Stimulated activated CD4-positive, alpha-beta T cell treated with anti-CD3 and anti-CD28 coated beads, Interleukin-15, amount 100 ng/mL, for 48 hours (primary cell): ENCODE results near the gene PALM2AKAP2.
A peak's percentile ranks its signal among the peaks of the same experiment; 100 is the strongest.
"Not testable (repeated sequence)": the region's sequence is repeated elsewhere in the genome, so short reads cannot be mapped to it uniquely, and the experiment has no call there.

Experiments
- DNase-seq, 2 donors: peaks; one replicate each; pipeline ENCODE4 v3.0.0-alpha.2; 2020; ENCODE audit warnings: low read depth in 2 of 2

PALM2AKAP2 gene

DNA sequence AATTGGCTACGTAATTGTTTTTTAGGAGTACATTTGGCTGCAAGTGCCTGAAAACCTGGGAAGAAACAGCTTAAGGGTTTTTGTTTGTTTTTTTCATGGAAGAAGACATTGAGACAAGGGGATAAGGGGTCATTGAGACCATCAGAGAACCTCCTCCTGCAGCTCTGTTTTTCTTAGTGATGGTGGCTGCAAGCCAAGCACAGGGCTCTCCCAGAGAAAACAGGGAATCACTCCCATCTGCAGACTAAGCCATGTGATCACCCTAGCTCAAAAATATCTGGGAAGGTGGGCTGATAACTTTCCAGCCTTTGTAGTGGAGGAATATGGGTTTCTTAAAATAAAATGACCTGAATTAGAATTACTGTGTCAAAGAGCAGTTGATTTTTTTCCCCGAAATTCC is 25.1 kb downstream of the PALM2AKAP2 start:
- no peak for DNase-seq

GRCh38 chr9:109806506-109807115 is 26.6 kb downstream of the PALM2AKAP2 start:
- no peak for DNase-seq

- no peak for DNase-seq
Observed at GRCh38 chr9:109811876-109812275, 31.9 kb downstream of the PALM2AKAP2 start.

DNA sequence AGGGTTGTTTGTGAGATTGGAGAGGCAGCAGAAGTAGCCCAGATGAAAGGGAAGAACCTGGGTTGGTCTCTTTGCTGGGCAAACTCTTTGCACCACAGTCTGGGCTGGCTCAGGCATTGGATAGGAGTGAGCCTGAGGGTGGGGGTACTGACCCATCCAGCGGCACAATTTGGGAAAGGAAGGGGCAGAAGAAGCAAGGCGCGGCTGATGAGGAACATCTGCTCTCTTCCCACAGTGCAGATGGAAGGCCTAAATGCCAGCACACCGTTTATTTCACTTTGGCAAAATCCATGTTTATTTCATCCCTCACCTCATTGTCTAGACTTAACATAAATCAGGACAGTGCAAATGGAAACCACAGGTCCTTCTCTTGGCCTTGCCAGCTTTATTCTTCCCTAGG is 32.3 kb downstream of the PALM2AKAP2 start:
- DNase-seq = no peak

GRCh38 chr9:109812818-109813281 is 32.9 kb downstream of the PALM2AKAP2 start:
- no peak for DNase-seq

DNA sequence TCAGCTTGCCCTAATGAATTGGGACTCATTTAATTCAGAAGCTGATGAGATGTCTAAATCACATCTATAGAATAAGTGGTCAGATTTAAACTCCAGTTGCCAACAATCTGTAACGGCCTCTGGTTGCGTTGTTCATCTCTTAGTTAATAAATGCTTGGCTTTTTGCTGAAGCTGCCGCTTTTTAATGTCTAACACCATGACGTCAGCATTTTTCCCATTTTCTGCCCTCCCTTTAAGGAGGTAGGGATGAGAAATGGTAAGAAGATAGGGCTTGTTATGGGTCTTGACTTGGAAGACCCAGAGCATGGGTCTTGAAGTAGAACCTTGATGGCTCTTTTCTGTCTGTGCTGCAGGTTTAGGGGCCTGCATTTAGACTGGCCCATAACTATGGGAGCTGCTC is 33.3 kb downstream of the PALM2AKAP2 start:
- DNase-seq = no peak

GRCh38 chr9:109813829-109814228 is 33.8 kb downstream of the PALM2AKAP2 start:
- DNase-seq = no peak

DNA sequence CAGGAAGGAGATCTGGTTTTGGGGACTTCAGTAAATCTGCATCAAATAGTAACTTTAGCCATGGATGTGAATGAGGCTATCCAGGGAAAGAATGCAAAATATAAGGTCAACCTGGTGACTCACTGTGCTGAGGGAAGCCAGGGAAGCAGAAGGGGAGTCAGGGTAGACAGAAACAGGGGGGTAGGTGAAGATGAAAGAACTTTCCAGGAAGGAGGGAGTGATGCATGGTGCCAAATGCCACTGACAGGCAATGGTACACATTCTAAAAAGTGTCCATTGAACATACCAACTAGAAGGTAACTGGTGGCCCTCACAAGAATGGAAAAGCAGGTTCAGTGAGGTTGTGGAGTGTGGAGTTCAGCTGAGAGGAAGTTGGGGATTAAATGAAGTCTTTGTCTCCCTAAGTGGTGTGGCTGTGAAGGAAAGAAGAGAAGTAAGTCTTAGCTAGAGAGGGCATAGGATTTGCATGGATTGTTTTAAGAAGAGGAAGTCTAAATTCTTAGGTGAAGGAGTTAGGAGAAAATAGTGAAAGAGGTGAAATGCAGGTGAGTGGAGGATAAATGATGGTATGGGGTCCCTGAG is 35.5 kb downstream of the PALM2AKAP2 start:
- no peak for DNase-seq

DNA sequence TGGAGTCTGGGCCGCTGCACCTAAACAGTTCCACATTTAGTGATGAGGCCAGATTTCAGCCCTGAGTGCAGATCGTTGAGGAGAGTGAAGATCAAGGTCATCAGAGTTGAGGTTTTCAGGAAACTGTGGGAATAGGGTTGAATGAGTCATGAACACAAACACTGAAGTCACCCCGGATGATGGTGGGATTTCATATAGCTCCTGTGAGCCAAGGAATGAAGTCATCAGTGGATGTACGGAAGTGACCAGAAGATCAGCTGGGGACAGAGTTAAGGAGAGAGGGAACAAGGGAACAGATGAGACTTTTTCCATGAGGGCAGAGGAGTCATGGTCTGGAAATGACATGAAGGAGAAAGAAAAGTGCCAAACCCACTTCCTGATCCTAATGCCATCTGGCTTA is 36.5 kb downstream of the PALM2AKAP2 start:
- no peak for DNase-seq

DNA sequence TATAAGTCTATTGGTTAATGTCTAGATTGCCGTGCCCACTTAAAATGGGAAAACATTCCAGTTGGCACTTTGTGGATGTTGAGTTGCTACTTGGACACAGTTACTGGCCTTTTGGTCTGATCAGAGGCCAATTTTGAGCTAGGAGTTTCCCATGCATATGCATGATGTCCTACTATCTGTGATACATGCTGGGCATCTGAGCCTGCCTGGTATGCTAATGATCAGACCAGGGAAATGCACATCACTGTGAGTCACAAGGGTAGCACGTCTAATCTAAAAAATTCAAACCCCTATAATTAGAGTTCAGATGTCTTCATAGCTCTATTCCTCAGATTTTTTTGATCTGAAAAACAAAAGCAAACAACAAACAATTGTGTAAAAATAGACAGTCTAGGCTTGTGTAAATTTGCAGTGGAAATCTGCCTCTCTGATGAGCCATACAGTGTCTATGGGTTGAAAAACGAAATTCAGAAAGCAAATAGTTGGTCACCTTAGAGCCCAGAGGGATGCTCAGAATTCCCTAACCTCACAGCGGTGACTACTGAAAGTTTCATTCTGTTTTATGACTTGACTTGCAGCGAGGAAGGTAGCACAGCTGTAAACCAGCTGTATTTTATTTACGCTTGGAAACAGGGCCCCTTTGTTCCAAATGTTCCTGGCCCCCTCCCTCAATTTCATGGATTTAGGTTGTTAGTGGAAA is 37.3 kb downstream of the PALM2AKAP2 start:
- DNase-seq = no peak

DNA sequence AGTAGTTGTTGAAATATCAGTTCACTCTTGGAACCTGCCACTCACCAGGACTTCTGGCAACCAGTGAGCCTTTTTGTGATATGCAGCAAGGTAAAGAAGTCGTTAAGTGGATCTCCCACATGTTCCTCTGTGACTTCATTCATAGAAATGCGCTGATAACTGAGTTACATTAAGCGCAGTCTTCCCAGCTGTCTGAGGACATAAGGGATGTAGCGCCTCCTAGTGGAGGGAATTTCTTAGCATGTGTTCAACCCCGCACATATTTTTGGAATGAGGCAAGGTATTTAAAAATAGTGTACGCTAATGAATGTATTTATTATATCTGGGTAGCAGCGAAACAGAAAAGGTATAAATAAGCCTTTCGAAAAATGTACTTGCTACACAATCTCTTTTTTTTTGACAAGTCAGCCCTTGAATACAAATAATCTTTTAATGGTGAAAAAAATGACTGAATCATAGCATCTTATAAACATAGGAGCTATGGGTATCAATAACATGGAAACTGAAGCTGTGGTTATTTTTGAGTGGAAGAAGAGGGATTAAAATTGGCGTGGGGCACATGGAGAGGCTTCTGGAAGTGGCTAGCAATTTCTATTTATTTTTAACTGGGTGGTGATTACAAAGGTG is 38.0 kb downstream of the PALM2AKAP2 start:
- peak; percentile 4 to 39 for DNase-seq

GRCh38 chr9:109821711-109822110 is 41.7 kb downstream of the PALM2AKAP2 start:
- DNase-seq = no peak

GRCh38 chr9:109825383-109825782 is 45.4 kb downstream of the PALM2AKAP2 start:
- not testable (repeated sequence) for DNase-seq

DNA sequence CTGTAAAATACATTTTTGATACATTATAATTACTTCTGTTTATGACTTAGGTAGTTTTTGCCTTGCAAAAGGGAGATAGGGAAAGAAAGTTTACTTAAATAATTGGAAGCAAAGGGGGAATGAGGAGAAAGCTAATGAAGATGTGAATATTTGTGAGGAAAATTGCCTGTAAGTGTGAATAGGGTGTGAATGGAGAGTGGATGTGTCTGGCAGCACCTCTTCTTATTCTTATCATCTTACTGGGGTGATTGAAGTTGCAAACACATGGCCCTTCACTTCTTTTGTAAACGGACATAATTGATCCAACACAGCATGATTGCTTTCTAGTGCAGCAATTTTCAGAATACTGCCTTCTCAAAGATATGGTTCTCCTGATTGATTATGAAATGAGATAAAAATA is 46.6 kb downstream of the PALM2AKAP2 start:
- no peak for DNase-seq

DNA sequence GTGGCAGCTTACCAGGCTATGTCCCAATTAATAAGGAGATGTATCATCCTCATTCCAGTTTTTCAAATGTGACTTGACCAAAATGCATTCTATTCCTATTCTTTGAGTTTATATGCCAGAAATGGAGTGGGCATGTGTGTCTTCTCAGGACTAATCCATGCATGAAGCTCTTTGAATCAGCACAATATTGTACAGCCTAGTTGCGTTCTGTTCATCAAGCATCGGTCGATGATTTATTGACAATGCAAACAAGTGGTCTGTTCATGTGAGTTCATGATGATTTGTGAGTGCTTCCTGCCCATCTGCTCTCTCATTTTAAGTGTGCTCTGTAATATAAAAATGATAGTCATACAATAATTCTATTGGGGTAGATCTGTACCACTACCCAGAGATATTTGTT is 48.3 kb downstream of the PALM2AKAP2 start:
- no peak for DNase-seq
